ENCODE data around the gene LIMA1.

DNA sequence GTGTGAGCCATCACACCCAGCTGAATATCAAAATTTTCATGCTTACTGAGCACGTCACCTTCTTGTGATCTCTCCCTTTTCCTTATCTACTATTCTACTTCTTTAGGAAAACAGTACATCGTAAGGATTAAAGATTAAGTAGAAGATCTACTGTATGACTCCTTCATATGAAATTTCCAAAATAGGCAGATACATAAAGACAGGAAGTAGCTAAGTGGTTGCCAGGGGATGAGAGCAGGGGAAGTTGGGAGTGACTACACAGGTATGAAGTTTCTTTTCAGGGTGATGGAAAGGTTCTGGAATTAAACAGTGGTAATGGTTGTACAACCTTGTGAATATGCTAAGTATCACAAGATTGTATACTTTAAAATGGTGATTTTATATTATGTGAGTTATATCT lies 79.6 kb downstream of the LIMA1 start:
- TF ChIP-seq, protein P1, sequence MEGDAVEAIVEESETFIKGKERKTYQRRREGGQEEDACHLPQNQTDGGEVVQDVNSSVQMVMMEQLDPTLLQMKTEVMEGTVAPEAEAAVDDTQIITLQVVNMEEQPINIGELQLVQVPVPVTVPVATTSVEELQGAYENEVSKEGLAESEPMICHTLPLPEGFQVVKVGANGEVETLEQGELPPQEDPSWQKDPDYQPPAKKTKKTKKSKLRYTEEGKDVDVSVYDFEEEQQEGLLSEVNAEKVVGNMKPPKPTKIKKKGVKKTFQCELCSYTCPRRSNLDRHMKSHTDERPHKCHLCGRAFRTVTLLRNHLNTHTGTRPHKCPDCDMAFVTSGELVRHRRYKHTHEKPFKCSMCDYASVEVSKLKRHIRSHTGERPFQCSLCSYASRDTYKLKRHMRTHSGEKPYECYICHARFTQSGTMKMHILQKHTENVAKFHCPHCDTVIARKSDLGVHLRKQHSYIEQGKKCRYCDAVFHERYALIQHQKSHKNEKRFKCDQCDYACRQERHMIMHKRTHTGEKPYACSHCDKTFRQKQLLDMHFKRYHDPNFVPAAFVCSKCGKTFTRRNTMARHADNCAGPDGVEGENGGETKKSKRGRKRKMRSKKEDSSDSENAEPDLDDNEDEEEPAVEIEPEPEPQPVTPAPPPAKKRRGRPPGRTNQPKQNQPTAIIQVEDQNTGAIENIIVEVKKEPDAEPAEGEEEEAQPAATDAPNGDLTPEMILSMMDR (IDR thresholded peaks at IDR 0.05; ENCODE audit: low read depth, low read length) = no peak
- TF ChIP-seq POLR2A (IDR thresholded peaks at IDR 0.05; ENCODE audit: extremely low read depth, insufficient read length) (no peak), MYC (IDR thresholded peaks at IDR 0.05; ENCODE audit: low read depth, low read length) (no peak)
- TF ChIP-seq, protein P2, sequence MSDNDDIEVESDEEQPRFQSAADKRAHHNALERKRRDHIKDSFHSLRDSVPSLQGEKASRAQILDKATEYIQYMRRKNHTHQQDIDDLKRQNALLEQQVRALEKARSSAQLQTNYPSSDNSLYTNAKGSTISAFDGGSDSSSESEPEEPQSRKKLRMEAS (IDR thresholded peaks at IDR 0.05; ENCODE audit: low read depth, low read length) = no peak

Data from NB4 (cell line).